Measurements from ENCODE around the gene AIF1.

Gene AIF1

DNA sequence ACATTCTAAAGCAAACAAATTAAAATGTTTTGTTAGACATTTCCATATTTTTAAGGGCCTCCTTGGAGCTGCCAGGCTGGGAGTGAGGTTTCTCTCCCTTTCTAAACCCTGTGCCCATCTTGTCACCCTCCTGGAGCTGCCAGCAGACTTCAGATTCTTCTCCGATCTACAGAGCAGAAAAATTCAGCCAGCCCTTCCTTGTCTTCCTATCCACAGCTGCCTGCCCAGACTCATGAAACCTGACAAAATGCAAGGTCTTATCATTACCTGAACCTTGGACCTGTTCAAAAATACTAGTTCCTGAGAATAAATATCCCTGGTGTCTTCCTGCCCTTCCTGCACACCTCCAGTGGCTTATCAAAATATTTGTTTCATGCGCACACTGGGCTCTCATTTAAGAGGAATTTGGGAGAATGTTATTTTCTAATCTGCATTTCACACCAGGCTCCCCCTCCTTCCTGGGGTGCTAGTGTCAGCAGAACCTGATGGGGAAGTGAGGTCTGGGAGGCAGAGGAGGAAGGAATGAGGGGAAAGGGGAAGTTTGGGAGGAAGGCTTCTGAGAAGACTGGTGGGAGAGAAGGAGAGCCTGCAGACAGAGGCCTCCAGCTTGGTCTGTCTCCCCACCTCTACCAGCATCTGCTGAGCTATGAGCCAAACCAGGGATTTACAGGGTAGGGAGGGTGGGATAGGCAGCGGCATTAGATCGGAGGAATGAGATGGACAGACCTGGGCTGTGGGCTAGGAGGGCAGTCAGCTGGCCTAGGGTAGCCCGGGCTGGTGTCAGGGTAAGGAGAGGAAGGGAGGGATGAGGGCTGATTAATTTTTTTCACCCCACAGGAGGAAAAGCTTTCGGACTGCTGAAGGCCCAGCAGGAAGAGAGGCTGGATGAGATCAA is at the start of gene AIF1:
Gene AIF1 (plus strand): TSS at position 551 of the 895 bp plus-strand sequence. CDS start 96 bp downstream, at position 647.
- in situ Hi-C loops (cut with MboI; ENCODE audit: low sequenced_read_pairs) = no loop called here

DNA sequence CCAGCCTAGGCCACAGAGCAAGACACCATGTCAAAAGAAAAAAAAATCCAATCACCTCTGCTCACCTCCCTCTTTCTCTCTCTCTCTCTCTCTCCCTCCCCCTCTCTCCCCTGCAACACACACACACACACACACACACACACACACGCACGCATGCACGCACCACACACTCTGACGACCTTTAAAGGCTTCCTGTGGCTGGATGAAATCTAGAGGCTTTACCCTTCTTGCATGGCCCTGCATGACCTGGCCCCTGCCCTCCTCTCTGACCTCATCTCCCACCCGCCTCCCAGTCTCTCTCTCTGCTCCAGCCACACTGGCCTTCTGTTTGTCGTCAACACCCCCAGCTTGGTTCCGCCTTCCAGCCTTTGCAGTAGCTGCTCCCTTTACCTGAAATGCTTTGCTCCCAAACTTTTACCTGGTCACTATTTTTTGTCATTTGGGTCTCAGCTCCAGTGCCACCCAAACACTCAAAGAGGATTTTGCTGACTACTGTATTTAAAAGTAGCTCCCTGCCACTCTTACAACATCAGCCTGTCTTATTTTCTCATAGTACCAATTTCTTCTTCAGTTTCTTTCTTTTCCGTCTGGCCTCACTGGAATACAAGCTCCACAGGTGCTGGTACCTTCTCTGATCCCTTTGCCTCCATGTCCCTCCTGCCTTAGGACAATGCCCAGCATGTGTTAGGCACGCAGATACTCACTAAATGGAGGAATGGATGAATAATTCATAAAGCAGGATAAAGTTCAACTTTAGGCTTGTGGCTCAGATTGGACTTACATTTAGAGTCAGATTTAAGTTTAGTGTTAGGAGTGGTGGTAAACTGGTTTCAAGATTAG is 47.3 kb upstream of the AIF1 start:
- in situ Hi-C loops (cut with MboI; ENCODE audit: low sequenced_read_pairs) = no loop called here

DNA sequence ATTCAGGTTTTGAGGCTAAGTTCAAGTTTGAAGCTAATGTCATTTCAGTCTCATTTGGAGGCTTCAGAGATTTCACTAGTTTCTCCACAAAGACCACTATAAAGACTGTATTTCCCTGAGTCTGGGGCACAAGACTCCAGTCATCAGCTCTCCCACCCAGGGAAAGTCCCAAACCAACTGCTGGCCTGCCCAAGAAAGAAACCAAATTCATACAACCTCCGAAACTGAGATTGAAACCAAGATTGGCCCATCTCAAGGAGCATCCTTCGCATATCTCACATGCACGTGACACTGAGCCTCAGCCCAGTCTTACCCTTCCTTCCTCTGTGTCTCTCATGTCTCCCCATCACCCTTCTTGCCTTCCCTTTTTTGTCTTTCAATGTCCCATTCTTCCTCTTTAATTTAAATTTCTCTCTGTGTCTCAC is 46.5 kb upstream of the AIF1 start:
- in situ Hi-C loops (cut with MboI; ENCODE audit: low sequenced_read_pairs) = no loop called here

DNA sequence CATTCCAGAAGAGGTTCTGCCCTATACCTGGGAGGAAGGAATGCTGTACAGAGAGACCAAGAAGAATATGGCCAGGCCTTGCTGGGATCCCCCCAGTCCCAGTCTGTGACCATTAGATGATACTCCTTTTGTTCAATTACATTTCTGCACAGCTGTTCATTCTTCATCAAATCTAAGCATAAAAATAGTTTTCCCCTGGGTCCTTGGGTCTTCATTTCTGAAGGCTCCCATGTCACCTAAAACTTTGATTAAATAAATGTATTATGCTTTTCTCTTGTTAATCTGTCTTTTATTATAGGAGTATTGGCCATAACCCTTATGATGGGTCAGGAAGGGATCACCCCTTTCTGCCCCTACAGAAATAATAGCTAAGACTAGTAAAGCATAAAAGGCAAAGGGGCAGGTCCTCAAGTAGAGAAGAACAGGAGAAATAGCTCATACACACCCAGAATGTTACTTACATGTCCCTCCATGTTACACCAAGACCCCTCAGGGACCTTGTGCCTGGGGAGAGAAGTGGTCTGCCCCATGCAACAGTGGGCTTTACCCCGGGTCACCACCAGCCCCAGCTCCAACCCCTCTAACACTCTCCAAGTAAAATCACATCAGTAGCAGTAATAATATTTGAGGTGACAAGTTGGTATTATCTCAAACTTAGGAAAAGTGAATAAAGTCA is 45.0 kb upstream of the AIF1 start:
- in situ Hi-C loops (cut with MboI; ENCODE audit: low sequenced_read_pairs) = no loop called here

DNA sequence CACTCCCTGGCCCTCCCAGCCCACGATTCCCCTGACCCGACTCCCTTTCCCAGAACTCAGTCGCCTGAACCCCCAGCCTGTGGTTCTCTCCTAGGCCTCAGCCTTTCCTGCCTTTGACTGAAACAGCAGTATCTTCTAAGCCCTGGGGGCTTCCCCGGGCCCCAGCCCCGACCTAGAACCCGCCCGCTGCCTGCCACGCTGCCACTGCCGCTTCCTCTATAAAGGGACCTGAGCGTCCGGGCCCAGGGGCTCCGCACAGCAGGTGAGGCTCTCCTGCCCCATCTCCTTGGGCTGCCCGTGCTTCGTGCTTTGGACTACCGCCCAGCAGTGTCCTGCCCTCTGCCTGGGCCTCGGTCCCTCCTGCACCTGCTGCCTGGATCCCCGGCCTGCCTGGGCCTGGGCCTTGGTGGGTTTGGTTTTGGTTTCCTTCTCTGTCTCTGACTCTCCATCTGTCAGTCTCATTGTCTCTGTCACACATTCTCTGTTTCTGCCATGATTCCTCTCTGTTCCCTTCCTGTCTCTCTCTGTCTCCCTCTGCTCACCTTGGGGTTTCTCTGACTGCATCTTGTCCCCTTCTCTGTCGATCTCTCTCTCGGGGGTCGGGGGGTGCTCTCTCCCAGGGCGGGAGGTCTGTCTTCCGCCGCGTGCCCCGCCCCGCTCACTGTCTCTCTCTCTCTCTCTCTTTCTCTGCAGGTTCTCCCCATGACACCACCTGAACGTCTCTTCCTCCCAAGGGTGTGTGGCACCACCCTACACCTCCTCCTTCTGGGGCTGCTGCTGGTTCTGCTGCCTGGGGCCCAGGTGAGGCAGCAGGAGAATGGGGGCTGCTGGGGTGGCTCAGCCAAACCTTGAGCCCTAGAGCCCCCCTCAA is 42.8 kb upstream of the AIF1 start, which contains the start of gene LTA:
Gene LTA (plus strand): TSS at position 249 of the 871 bp plus-strand sequence. CDS start 454 bp downstream, at position 703.
- in situ Hi-C loops (cut with MboI; ENCODE audit: low sequenced_read_pairs) = no loop called here

DNA sequence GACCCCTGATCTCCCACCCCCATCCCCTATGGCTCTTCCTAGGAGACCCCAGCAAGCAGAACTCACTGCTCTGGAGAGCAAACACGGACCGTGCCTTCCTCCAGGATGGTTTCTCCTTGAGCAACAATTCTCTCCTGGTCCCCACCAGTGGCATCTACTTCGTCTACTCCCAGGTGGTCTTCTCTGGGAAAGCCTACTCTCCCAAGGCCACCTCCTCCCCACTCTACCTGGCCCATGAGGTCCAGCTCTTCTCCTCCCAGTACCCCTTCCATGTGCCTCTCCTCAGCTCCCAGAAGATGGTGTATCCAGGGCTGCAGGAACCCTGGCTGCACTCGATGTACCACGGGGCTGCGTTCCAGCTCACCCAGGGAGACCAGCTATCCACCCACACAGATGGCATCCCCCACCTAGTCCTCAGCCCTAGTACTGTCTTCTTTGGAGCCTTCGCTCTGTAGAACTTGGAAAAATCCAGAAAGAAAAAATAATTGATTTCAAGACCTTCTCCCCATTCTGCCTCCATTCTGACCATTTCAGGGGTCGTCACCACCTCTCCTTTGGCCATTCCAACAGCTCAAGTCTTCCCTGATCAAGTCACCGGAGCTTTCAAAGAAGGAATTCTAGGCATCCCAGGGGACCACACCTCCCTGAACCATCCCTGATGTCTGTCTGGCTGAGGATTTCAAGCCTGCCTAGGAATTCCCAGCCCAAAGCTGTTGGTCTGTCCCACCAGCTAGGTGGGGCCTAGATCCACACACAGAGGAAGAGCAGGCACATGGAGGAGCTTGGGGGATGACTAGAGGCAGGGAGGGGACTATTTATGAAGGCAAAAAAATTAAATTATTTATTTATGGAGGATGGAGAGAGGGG is 41.6 kb upstream of the AIF1 start:
- in situ Hi-C loops (cut with MboI; ENCODE audit: low sequenced_read_pairs) = no loop called here

DNA sequence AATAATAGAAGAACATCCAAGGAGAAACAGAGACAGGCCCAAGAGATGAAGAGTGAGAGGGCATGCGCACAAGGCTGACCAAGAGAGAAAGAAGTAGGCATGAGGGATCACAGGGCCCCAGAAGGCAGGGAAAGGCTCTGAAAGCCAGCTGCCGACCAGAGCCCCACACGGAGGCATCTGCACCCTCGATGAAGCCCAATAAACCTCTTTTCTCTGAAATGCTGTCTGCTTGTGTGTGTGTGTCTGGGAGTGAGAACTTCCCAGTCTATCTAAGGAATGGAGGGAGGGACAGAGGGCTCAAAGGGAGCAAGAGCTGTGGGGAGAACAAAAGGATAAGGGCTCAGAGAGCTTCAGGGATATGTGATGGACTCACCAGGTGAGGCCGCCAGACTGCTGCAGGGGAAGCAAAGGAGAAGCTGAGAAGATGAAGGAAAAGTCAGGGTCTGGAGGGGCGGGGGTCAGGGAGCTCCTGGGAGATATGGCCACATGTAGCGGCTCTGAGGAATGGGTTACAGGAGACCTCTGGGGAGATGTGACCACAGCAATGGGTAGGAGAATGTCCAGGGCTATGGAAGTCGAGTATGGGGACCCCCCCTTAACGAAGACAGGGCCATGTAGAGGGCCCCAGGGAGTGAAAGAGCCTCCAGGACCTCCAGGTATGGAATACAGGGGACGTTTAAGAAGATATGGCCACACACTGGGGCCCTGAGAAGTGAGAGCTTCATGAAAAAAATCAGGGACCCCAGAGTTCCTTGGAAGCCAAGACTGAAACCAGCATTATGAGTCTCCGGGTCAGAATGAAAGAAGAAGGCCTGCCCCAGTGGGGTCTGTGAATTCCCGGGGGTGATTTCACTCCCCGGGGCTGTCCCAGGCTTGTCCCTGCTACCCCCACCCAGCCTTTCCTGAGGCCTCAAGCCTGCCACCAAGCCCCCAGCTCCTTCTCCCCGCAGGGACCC is 40.6 kb upstream of the AIF1 start:
- in situ Hi-C loops (cut with MboI; ENCODE audit: low sequenced_read_pairs) = no loop called here

DNA sequence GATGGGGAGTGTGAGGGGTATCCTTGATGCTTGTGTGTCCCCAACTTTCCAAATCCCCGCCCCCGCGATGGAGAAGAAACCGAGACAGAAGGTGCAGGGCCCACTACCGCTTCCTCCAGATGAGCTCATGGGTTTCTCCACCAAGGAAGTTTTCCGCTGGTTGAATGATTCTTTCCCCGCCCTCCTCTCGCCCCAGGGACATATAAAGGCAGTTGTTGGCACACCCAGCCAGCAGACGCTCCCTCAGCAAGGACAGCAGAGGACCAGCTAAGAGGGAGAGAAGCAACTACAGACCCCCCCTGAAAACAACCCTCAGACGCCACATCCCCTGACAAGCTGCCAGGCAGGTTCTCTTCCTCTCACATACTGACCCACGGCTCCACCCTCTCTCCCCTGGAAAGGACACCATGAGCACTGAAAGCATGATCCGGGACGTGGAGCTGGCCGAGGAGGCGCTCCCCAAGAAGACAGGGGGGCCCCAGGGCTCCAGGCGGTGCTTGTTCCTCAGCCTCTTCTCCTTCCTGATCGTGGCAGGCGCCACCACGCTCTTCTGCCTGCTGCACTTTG is 39.6 kb upstream of the AIF1 start, which contains the start of gene TNF:
Gene TNF (plus strand): TSS at position 231 of the 567 bp plus-strand sequence. CDS start 177 bp downstream, at position 408.
- in situ Hi-C loops (cut with MboI; ENCODE audit: low sequenced_read_pairs) = no loop called here

DNA sequence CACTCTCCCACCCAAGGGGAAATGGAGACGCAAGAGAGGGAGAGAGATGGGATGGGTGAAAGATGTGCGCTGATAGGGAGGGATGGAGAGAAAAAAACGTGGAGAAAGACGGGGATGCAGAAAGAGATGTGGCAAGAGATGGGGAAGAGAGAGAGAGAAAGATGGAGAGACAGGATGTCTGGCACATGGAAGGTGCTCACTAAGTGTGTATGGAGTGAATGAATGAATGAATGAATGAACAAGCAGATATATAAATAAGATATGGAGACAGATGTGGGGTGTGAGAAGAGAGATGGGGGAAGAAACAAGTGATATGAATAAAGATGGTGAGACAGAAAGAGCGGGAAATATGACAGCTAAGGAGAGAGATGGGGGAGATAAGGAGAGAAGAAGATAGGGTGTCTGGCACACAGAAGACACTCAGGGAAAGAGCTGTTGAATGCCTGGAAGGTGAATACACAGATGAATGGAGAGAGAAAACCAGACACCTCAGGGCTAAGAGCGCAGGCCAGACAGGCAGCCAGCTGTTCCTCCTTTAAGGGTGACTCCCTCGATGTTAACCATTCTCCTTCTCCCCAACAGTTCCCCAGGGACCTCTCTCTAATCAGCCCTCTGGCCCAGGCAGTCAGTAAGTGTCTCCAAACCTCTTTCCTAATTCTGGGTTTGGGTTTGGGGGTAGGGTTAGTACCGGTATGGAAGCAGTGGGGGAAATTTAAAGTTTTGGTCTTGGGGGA is 38.9 kb upstream of the AIF1 start:
- in situ Hi-C loops (cut with MboI; ENCODE audit: low sequenced_read_pairs) = no loop called here

DNA sequence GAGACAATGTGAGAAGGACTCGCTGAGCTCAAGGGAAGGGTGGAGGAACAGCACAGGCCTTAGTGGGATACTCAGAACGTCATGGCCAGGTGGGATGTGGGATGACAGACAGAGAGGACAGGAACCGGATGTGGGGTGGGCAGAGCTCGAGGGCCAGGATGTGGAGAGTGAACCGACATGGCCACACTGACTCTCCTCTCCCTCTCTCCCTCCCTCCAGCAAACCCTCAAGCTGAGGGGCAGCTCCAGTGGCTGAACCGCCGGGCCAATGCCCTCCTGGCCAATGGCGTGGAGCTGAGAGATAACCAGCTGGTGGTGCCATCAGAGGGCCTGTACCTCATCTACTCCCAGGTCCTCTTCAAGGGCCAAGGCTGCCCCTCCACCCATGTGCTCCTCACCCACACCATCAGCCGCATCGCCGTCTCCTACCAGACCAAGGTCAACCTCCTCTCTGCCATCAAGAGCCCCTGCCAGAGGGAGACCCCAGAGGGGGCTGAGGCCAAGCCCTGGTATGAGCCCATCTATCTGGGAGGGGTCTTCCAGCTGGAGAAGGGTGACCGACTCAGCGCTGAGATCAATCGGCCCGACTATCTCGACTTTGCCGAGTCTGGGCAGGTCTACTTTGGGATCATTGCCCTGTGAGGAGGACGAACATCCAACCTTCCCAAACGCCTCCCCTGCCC is 38.0 kb upstream of the AIF1 start:
- in situ Hi-C loops (cut with MboI; ENCODE audit: low sequenced_read_pairs) = no loop called here

DNA sequence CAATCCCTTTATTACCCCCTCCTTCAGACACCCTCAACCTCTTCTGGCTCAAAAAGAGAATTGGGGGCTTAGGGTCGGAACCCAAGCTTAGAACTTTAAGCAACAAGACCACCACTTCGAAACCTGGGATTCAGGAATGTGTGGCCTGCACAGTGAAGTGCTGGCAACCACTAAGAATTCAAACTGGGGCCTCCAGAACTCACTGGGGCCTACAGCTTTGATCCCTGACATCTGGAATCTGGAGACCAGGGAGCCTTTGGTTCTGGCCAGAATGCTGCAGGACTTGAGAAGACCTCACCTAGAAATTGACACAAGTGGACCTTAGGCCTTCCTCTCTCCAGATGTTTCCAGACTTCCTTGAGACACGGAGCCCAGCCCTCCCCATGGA is 37.5 kb upstream of the AIF1 start:
- in situ Hi-C loops (cut with MboI; ENCODE audit: low sequenced_read_pairs) = no loop called here

DNA sequence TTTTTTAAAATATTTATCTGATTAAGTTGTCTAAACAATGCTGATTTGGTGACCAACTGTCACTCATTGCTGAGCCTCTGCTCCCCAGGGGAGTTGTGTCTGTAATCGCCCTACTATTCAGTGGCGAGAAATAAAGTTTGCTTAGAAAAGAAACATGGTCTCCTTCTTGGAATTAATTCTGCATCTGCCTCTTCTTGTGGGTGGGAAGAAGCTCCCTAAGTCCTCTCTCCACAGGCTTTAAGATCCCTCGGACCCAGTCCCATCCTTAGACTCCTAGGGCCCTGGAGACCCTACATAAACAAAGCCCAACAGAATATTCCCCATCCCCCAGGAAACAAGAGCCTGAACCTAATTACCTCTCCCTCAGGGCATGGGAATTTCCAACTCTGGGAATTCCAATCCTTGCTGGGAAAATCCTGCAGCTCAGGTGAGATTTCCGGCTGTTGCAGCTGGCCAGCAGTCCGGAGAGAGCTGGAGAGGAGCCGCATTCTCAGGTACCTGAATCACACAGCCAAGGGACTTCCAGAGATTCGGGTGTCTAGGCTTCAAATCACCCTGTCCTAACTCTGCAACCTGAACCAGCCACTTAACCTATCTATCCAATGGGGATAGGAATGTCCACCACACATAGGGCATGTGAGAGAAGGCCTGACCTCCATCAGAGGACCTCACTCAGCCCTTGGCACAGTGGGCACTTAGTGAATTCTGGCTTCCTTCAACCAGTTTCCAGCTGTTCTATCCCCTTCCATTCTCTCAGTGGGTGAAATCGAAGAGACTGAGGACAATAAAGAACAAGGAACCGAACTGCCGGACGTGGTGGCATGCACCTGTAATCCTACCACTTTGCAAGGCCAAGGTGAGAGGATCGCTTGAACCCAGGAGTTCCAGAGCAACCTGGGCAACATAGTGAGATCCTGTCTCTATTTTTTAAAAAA is 36.6 kb upstream of the AIF1 start:
- in situ Hi-C loops (cut with MboI; ENCODE audit: low sequenced_read_pairs) = no loop called here

DNA sequence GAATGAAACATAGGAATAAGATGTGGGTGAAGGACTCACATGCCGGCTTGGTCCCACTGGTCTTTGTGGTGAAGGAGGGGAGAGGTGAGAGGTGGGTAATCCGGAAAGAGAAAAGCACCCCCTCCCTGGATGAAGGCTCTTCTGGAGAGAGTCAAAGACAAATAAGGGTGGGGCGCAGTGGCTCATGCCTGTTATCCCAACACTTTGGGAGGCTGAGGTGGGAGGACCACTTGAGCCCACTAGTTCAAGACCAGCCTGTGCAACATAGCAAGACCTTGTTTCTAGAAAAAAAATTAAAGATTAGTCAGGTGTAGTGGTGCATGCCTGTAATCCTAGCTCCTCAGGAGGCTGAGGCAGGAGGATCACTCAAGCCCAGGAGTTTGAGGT is 35.9 kb upstream of the AIF1 start:
- in situ Hi-C loops (cut with MboI; ENCODE audit: low sequenced_read_pairs) = no loop called here

DNA sequence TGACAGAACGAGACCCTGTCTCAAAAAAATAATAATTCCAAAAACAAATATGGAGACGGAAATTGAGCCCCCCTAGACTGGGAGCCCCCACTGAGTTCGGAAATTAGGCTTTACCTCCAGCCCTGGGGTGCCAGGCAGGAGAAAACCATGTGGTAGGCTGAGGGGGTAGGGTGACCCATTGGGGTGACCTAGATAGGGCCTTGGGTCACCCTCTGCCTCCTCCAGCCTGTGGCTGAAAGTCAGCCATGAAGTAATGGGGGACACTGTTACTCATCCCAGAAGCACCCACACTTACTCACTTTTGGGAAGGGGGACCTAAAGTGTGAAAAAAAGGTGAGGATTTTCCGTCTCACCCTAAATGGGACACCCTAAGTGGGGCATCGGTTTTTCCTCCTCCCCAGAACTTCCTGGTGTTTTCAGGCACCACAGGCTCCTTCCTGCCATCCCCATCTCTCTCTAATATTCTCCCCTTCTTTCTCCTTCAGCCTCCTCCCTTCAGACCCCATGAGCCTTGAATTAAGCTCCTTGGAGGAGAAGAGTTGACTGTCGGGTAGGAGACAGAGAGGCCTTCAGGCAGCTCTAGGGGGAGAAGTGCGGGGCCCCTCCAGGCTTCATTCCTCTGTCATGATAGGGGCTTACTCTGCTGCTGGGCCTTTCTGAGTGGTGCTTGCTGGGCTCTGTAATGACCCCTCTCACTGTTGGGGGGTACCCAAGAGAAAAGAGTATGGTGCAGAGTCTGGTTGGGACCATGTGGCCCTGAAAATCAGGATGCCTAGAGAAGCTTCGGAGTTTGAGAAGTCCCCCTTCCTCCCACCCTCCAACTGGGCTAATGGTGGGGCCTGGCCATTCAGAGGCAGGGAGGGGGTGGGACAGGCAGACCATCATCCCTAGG is 35.2 kb upstream of the AIF1 start:
- in situ Hi-C loops (cut with MboI; ENCODE audit: low sequenced_read_pairs) = no loop called here

DNA sequence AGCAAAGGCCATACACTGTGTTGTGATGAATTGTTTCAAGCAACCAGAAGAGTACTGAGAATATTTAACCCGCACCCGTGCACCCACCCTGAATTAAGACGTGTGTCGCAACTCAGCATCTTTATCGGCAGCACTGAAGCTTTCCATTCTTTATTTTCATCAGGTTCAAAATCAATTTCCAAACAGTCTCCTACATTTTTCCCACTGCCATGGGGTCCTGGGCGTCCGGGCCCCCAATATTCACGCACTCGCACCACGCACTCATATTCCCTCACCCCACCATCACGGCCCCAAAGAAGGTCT is 34.6 kb upstream of the AIF1 start:
- in situ Hi-C loops (cut with MboI; ENCODE audit: low sequenced_read_pairs) = no loop called here

Data from hTERT RPE-1 (cell line).